Adrenal gland (tissue), 5 donors: ENCODE results near the gene TMEM140.

Experiments
- POLR2A ChIP-seq, 2 donors: fragments of 450-650 bp; IDR thresholded peaks; one replicate each; pipeline ENCODE4 v1.6.1; 2017; ENCODE audit warnings: antibody characterized with exemption in 2 of 2, mild to moderate bottlenecking in 2 of 2, moderate library complexity in 1 of 2
- TF ChIP-seq, protein P1 (sequence below), 6 experiments: fragments of 450-650 bp in 4 of 6; fragments of 200-600 bp in 2 of 6; sonication (generic) in 1 of 6; IDR thresholded peaks; 1 replicate in 5 of 6; 2 replicates in 1 of 6; pipeline versions ENCODE4 v1.5.1 to v1.8.0; 2016 to 2021; ENCODE audit warnings: antibody characterized with exemption in 6 of 6, mild to moderate bottlenecking in 2 of 6, moderate library complexity in 1 of 6
- donor health status: DM: no; HTN: no; CAD: no.

GRCh38 chr7:135166338-135166990 is 18.6 kb downstream of the TMEM140 start:
- TF ChIP-seq, protein P1, sequence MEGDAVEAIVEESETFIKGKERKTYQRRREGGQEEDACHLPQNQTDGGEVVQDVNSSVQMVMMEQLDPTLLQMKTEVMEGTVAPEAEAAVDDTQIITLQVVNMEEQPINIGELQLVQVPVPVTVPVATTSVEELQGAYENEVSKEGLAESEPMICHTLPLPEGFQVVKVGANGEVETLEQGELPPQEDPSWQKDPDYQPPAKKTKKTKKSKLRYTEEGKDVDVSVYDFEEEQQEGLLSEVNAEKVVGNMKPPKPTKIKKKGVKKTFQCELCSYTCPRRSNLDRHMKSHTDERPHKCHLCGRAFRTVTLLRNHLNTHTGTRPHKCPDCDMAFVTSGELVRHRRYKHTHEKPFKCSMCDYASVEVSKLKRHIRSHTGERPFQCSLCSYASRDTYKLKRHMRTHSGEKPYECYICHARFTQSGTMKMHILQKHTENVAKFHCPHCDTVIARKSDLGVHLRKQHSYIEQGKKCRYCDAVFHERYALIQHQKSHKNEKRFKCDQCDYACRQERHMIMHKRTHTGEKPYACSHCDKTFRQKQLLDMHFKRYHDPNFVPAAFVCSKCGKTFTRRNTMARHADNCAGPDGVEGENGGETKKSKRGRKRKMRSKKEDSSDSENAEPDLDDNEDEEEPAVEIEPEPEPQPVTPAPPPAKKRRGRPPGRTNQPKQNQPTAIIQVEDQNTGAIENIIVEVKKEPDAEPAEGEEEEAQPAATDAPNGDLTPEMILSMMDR (IDR thresholded peaks at IDR 0.05) = no peak
- no peak for TF ChIP-seq POLR2A (IDR thresholded peaks at IDR 0.05)
